ENCODE results near the gene CELF1. TPM values are rescaled to one million over a fixed set of nuclear protein-coding genes. Genes with fewer than 3 reads are reported as not detected.

CELF1 gene
- total and polyA plus RNA-seq, 10 of the 15 experiments (the other 5 are each of a cell fraction or from before 2014, with no cell fraction given), result 35.3 to 128 (median 85.7) TPM

DNA sequence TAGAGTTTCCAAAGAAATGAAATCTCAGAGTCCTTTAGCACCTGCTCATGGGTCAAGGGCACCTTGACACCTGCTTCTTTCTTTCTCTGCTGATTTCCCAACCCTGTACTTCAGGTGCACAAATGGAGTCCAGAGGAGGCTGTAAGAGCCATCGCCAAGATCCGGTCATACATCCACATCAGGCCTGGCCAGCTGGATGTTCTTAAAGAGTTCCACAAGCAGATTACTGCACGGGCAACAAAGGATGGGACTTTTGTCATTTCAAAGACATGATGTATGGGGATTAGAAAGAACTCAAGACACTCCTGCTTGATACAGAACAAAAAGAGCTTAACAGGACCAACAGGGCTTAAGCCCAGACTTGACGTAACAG is 18.4 kb upstream of the CELF1 start:
- Histone ChIP-seq H3K9me3 (replicated peaks; ENCODE audit: control insufficient read depth, insufficient read depth, low read length) (no peaks in the 10 kb centered on the region), H3K9ac (ENCODE audit: control insufficient read depth, insufficient read depth, low read length) (no peak overlapping the region), H3K36me3 (ENCODE audit: control insufficient read depth in 2 of 2, insufficient read depth in 2 of 2, low read length in 1 of 2) (peaks cover 10 to 36% of the 10 kb centered on the region in 2 experiments), H4K20me1 (ENCODE audit: control insufficient read depth, insufficient read depth) (0 out of 2 replicates have a peak, but pooled peaks cover 3% of the 10 kb centered on the region), H3K27ac (ENCODE audit: control insufficient read depth, insufficient read depth) (no peak overlapping the region), H3K4me2 (ENCODE audit: control insufficient read depth, insufficient read depth) (no peak overlapping the region), H3K79me2 (ENCODE audit: control insufficient read depth, insufficient read depth, low read length) (peaks cover 14% of the 10 kb centered on the region), H3K4me1 (ENCODE audit: control insufficient read depth, insufficient read depth, low read length) (no peaks in the 10 kb centered on the region), H3K4me3 (no peak overlapping the region), H2AFZ (ENCODE audit: control insufficient read depth, low read depth, low read length) (no peak overlapping the region), H3K27me3 (replicated peaks in 1 of 2; ENCODE audit: control insufficient read depth in 2 of 2, insufficient read depth in 2 of 2, low read length in 1 of 2) (no peaks in the 10 kb centered on the region)
- no peak for TF ChIP-seq RB1 (IDR thresholded peaks at IDR 0.05; ENCODE audit: borderline replicate concordance)
- TF ChIP-seq ESRRA (IDR thresholded peaks at IDR 0.05; ENCODE audit: low read length), result no peak
- TF ChIP-seq EGR1 (IDR thresholded peaks at IDR 0.05; ENCODE audit: borderline replicate concordance in 1 of 2, low read depth in 2 of 2, low read length in 2 of 2), result no peak
- TF ChIP-seq NFYB (IDR thresholded peaks at IDR 0.05; ENCODE audit: insufficient read depth, low read depth, low read length), result no peak
- TF ChIP-seq SP1 (IDR thresholded peaks at IDR 0.05; ENCODE audit: low read depth, low read length), result no peak
- no peak for TF ChIP-seq SUZ12 (IDR thresholded peaks at IDR 0.05; ENCODE audit: unreplicated experiment)
- TF ChIP-seq LARP7 (IDR thresholded peaks at IDR 0.05), result no peak
- TF ChIP-seq, protein P1, sequence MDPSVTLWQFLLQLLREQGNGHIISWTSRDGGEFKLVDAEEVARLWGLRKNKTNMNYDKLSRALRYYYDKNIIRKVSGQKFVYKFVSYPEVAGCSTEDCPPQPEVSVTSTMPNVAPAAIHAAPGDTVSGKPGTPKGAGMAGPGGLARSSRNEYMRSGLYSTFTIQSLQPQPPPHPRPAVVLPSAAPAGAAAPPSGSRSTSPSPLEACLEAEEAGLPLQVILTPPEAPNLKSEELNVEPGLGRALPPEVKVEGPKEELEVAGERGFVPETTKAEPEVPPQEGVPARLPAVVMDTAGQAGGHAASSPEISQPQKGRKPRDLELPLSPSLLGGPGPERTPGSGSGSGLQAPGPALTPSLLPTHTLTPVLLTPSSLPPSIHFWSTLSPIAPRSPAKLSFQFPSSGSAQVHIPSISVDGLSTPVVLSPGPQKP (IDR thresholded peaks at IDR 0.05; ENCODE audit: low read depth, low read length), result no peak
- TF ChIP-seq BCL11A (IDR thresholded peaks at IDR 0.05; ENCODE audit: low read depth, low read length), result no peak
- no peak for TF ChIP-seq SMAD1 (IDR thresholded peaks at IDR 0.05; ENCODE audit: low read depth, partially characterized antibody)
- TF ChIP-seq RUNX3 (IDR thresholded peaks at IDR 0.05; ENCODE audit: low read length), result no peak
- intact Hi-C loops (cut with micrococcal nuclease; ENCODE audit: unreplicated experiment) (no loop called here), in situ Hi-C loops (cut with MboI) (no loop called here)
- no peak for ATAC-seq
- SMC1A ChIA-PET (ENCODE audit: uncharacterized antibody, unreplicated experiment), result no interaction called here
- BruUV-seq (replicated peaks), result TSS peak; percentile 14
- CTCF ChIA-PET, result no interaction called here
- 92% methylated on average over 4 of the region's 4 CpGs for WGBS (ENCODE audit: insufficient coverage, insufficient replicate concordance, low lambda C conversion rate, missing lambda C conversion rate)
- FAIRE-seq, result no peak
- RAD21 ChIA-PET (ENCODE audit: unreplicated experiment), result no interaction called here
- POLR2A ChIA-PET, result interaction anchor here (2.4 kb wide), 1 partner anchor 9 kb away, joined by 7 read pairs; no protein-coding TSS in a partner anchor
- no peak for DNase-seq (ENCODE audit: low read depth, low spot score)
